ENCODE data around the gene USP17L5. TPM values are rescaled to one million over a fixed set of nuclear protein-coding genes. Genes with fewer than 3 reads are reported as not detected.
"Not testable (repeated sequence)": the region's sequence is repeated elsewhere in the genome, so short reads cannot be mapped to it uniquely, and the experiment has no call there.

Gene USP17L5
- total RNA-seq (not detected), polyA plus RNA-seq (not detected)
- long read RNA-seq, donor 1, result 0 reads
- long read RNA-seq, donor 2, result 0 reads
- long read RNA-seq, donor 3, result 0 reads

- H3K4me3 ChIP-seq; H3K27ac ChIP-seq; H3K4me1 ChIP-seq (ENCODE audit: insufficient read depth); H3K27me3 ChIP-seq; intact Hi-C loops (cut with DNase I); H3K9me3 ChIP-seq; H3K36me3 ChIP-seq; DNase-seq: not testable (repeated sequence)
- no CpG with 5 or more reads among the region's 15 CpGs for WGBS, 3 donors
Measured at GRCh38 chr4:9339103-9339502, at the start of gene USP17L5. TSS of gene USP17L5 (plus strand) at chr4:9339403. CDS start at chr4:9339403, 0 bp downstream.

GRCh38 chr4:9324191-9324590 is 15.0 kb upstream of the USP17L5 start:
- WGBS, 3 donors, result 83 to 84% (median 83%) methylated on average over 1 to 6 of the region's 13 CpGs
- intact Hi-C loops (cut with DNase I); H3K27ac ChIP-seq; H3K9me3 ChIP-seq; H3K4me1 ChIP-seq (ENCODE audit: insufficient read depth); H3K27me3 ChIP-seq; H3K4me3 ChIP-seq; H3K36me3 ChIP-seq; DNase-seq: not testable (repeated sequence)

- H3K9me3 ChIP-seq; DNase-seq; H3K36me3 ChIP-seq; intact Hi-C loops (cut with DNase I); H3K27ac ChIP-seq; H3K27me3 ChIP-seq; H3K4me1 ChIP-seq (ENCODE audit: insufficient read depth); H3K4me3 ChIP-seq: not testable (repeated sequence)
- no CpG with 5 or more reads among the region's 15 CpGs for WGBS, 3 donors
Measured at GRCh38 chr4:9324865-9325264, 14.3 kb upstream of the USP17L5 start, which contains the start of gene USP17L24. TSS of gene USP17L24 (plus strand) at chr4:9325165. CDS start at chr4:9325165, 0 bp downstream.

- not testable (repeated sequence) for H3K36me3 ChIP-seq
- no CpG with 5 or more reads among the region's 15 CpGs for WGBS, 3 donors
Measured at GRCh38 chr4:9329611-9330010, 9.6 kb upstream of the USP17L5 start, which contains the start of gene USP17L25. TSS of gene USP17L25 (plus strand) at chr4:9329911. CDS start at chr4:9329911, 0 bp downstream.

GRCh38 chr4:9334358-9334757 is 4.8 kb upstream of the USP17L5 start, which contains the start of gene USP17L26:
TSS of gene USP17L26 (plus strand) at chr4:9334658. CDS start at chr4:9334658, 0 bp downstream.
- H3K27me3 ChIP-seq; H3K36me3 ChIP-seq; H3K27ac ChIP-seq; H3K4me1 ChIP-seq (ENCODE audit: insufficient read depth); DNase-seq; H3K4me3 ChIP-seq; intact Hi-C loops (cut with DNase I); H3K9me3 ChIP-seq: not testable (repeated sequence)
- no CpG with 5 or more reads among the region's 15 CpGs for WGBS, 3 donors

More at GRCh38 chr4:9329611-9330010, 9.6 kb upstream of the USP17L5 start, which contains the start of gene USP17L25:
- H3K9me3 ChIP-seq; H3K4me1 ChIP-seq (ENCODE audit: insufficient read depth); H3K27ac ChIP-seq; DNase-seq; H3K4me3 ChIP-seq; H3K27me3 ChIP-seq; intact Hi-C loops (cut with DNase I): not testable (repeated sequence)

- DNase-seq; intact Hi-C loops (cut with DNase I): not testable (repeated sequence)
Measured at GRCh38 chr4:9343848-9344247, 4.6 kb downstream of the USP17L5 start, which contains the start of gene USP17L27. TSS of gene USP17L27 (plus strand) at chr4:9344148. CDS start at chr4:9344148, 0 bp downstream.

GRCh38 chr4:9348593-9348992 is 9.4 kb downstream of the USP17L5 start, which contains the start of gene USP17L28:
TSS of gene USP17L28 (plus strand) at chr4:9348893. CDS start at chr4:9348893, 0 bp downstream.
- H3K36me3 ChIP-seq; H3K4me1 ChIP-seq (ENCODE audit: insufficient read depth); H3K27me3 ChIP-seq; intact Hi-C loops (cut with DNase I); H3K9me3 ChIP-seq; H3K27ac ChIP-seq; H3K4me3 ChIP-seq; DNase-seq: not testable (repeated sequence)
- WGBS, 3 donors, result no CpG with 5 or more reads among the region's 15 CpGs

More at GRCh38 chr4:9343848-9344247, 4.6 kb downstream of the USP17L5 start, which contains the start of gene USP17L27:
- not testable (repeated sequence) for H3K27ac ChIP-seq; H3K27me3 ChIP-seq; H3K4me3 ChIP-seq; H3K9me3 ChIP-seq; H3K4me1 ChIP-seq (ENCODE audit: insufficient read depth); H3K36me3 ChIP-seq
- no CpG with 5 or more reads among the region's 15 CpGs for WGBS, 3 donors

GRCh38 chr4:9350866-9351265 is 11.7 kb downstream of the USP17L5 start:
- H3K9me3 ChIP-seq; H3K27me3 ChIP-seq; H3K27ac ChIP-seq; H3K36me3 ChIP-seq; H3K4me1 ChIP-seq (ENCODE audit: insufficient read depth); DNase-seq; H3K4me3 ChIP-seq; intact Hi-C loops (cut with DNase I): not testable (repeated sequence)
- no CpG with 5 or more reads among the region's 18 CpGs for WGBS, 3 donors

GRCh38 chr4:9353338-9353737 is 14.1 kb downstream of the USP17L5 start, which contains the start of gene USP17L29:
TSS of gene USP17L29 (plus strand) at chr4:9353638. CDS start at chr4:9353638, 0 bp downstream.
- H3K9me3 ChIP-seq; intact Hi-C loops (cut with DNase I); H3K27ac ChIP-seq; H3K36me3 ChIP-seq; H3K4me1 ChIP-seq (ENCODE audit: insufficient read depth); DNase-seq; H3K4me3 ChIP-seq; H3K27me3 ChIP-seq: not testable (repeated sequence)
- no CpG with 5 or more reads among the region's 15 CpGs for WGBS, 3 donors

- intact Hi-C loops (cut with DNase I); H3K4me1 ChIP-seq (ENCODE audit: insufficient read depth); DNase-seq; H3K27ac ChIP-seq; H3K36me3 ChIP-seq; H3K27me3 ChIP-seq; H3K4me3 ChIP-seq; H3K9me3 ChIP-seq: not testable (repeated sequence)
- no CpG with 5 or more reads among the region's 15 CpGs for WGBS, 3 donors
Measured at GRCh38 chr4:9362829-9363228, 23.6 kb downstream of the USP17L5 start, which contains the start of gene USP17L30. TSS of gene USP17L30 (plus strand) at chr4:9363129. CDS start at chr4:9363129, 0 bp downstream.

GRCh38 chr4:9379881-9380280 is 40.7 kb downstream of the USP17L5 start:
- H3K27me3 ChIP-seq; DNase-seq; H3K36me3 ChIP-seq; H3K4me3 ChIP-seq; H3K4me1 ChIP-seq (ENCODE audit: insufficient read depth); H3K9me3 ChIP-seq; intact Hi-C loops (cut with DNase I); H3K27ac ChIP-seq: not testable (repeated sequence)
- 31 to 54% (median 53%) methylated on average over 1 of the region's 1 CpG for WGBS, 3 donors

- DNase-seq, result peak; percentile 14 to 66 (median 57)
- H3K36me3 ChIP-seq; H3K9me3 ChIP-seq; H3K4me1 ChIP-seq (ENCODE audit: insufficient read depth); H3K27ac ChIP-seq; intact Hi-C loops (cut with DNase I); H3K27me3 ChIP-seq: not testable (repeated sequence)
- peak overlapping the region; percentile 22 for H3K4me3 ChIP-seq
- WGBS, 3 donors, result 20 to 34% (median 27%) methylated on average over 34 to 36 of the region's 36 CpGs
Measured at GRCh38 chr4:9381012-9381534, 41.9 kb downstream of the USP17L5 start.

Measured in ovary (tissue), 10 donors.